Activated naive CD4-positive, alpha-beta T cell treated with anti-CD3 and anti-CD28 coated beads for 36 hours (primary cell): ENCODE measurements around the gene NAPG. TPM values are rescaled to one million over a fixed set of nuclear protein-coding genes. Genes with fewer than 3 reads are reported as not detected.
"Not testable (repeated sequence)": the region's sequence is repeated elsewhere in the genome, so short reads cannot be mapped to it uniquely, and the experiment has no call there.

Experiments
- CTCF ChIA-PET: fragments of 350-600 bp; sonication (Branson Sonifier 250); formaldehyde crosslinking; loops from one replicate; lab custom pipeline; 2021; ENCODE audit warnings: antibody characterized with exemption; lab: Charles Lee
- DNase-seq: peaks from one replicate; pipeline ENCODE4 v3.0.0-alpha.2; 2020
- H3K27ac Mint-ChIP-seq: one replicate; pipeline ENCODE4 v1.8.0; 2021; ENCODE audit warnings: mild to moderate bottlenecking, mixed read lengths
- H3K27me3 Mint-ChIP-seq: one replicate; pipeline ENCODE4 v1.8.0; 2021; ENCODE audit warnings: low read depth, mixed read lengths
- H3K36me3 Mint-ChIP-seq: one replicate; pipeline ENCODE4 v1.8.0; 2021; ENCODE audit warnings: low read depth, mixed read lengths
- H3K4me1 Mint-ChIP-seq: one replicate; pipeline ENCODE4 v1.8.0; 2021; ENCODE audit warnings: low read depth, mixed read lengths
- H3K4me3 Mint-ChIP-seq: one replicate; pipeline ENCODE4 v1.8.0; 2021; ENCODE audit warnings: mild to moderate bottlenecking, moderate library complexity, mixed read lengths
- H3K9me3 Mint-ChIP-seq: one replicate; pipeline ENCODE4 v1.8.0; 2021; ENCODE audit warnings: mixed read lengths
- intact Hi-C: fragments of 100-400 bp; cut with micrococcal nuclease; formaldehyde crosslinking; loops from one replicate; pipeline ENCODE4 v1.15.1; 2023
- total RNA-seq, 2 experiments: library from RNA; stranded (reverse); gene quantifications; one replicate each; pipeline ENCODE4 v1.2.3, GENCODE V29; 2021

The NAPG gene
- total RNA-seq, 2 experiments from 2014 or later: 20.2 to 21.0 TPM

- DNase-seq: peak; percentile 62
- Mint-ChIP-seq H3K9me3 (no peaks in the 10 kb centered on the region), H3K27me3 (no peaks in the 10 kb centered on the region), H3K4me3 (peak overlapping the region; percentile 11), H3K4me1 (peaks cover 37% of the 10 kb centered on the region), H3K36me3 (peaks cover 9% of the 10 kb centered on the region), H3K27ac (peak overlapping the region; percentile 87)
- CTCF ChIA-PET: interaction anchor here (0.9 kb wide), 1 partner anchor 12 kb away, joined by 5 read pairs; no protein-coding TSS in a partner anchor
- intact Hi-C loops: loop anchor here (2.0 kb wide), 1 partner anchor 1320 kb away; the partner anchor contains the start of gene CHMP1B
Observed at GRCh38 chr18:10530852-10531251, 5.0 kb downstream of the NAPG start.

- Mint-ChIP-seq H3K27ac (no peak overlapping the region), H3K4me3 (no peak overlapping the region), H3K4me1 (peaks cover 34% of the 10 kb centered on the region), H3K27me3 (no peaks in the 10 kb centered on the region), H3K9me3 (no peaks in the 10 kb centered on the region), H3K36me3 (peaks cover 9% of the 10 kb centered on the region)
- intact Hi-C loops: no loop called here
- DNase-seq: no peak
- CTCF ChIA-PET: interaction anchor here (1.0 kb wide), 1 partner anchor 621 kb away, joined by 3 read pairs; no protein-coding TSS in a partner anchor
Observed at GRCh38 chr18:10533111-10533510, 7.3 kb downstream of the NAPG start.

- Mint-ChIP-seq H3K4me1 (peaks cover 15% of the 10 kb centered on the region), H3K9me3 (no peaks in the 10 kb centered on the region), H3K27me3 (no peaks in the 10 kb centered on the region), H3K27ac (no peak overlapping the region), H3K4me3 (no peak overlapping the region), H3K36me3 (peaks cover 23% of the 10 kb centered on the region)
- intact Hi-C loops: no loop called here
- no peak for DNase-seq
- CTCF ChIA-PET: no interaction called here
Observed at GRCh38 chr18:10536280-10536679, 10.5 kb downstream of the NAPG start.

GRCh38 chr18:10537765-10538164 lies 11.9 kb downstream of the NAPG start:
- CTCF ChIA-PET: no interaction called here
- Mint-ChIP-seq H3K4me3 (no peak overlapping the region), H3K4me1 (peaks cover 15% of the 10 kb centered on the region), H3K9me3 (no peaks in the 10 kb centered on the region), H3K27ac (no peak overlapping the region), H3K36me3 (peaks cover 28% of the 10 kb centered on the region), H3K27me3 (no peaks in the 10 kb centered on the region)
- no peak for DNase-seq
- intact Hi-C loops: no loop called here

GRCh38 chr18:10539124-10539523 lies 13.3 kb downstream of the NAPG start:
- H3K27me3 Mint-ChIP-seq, DNase-seq, H3K9me3 Mint-ChIP-seq, CTCF ChIA-PET, H3K4me3 Mint-ChIP-seq, intact Hi-C loops, H3K27ac Mint-ChIP-seq: not testable (repeated sequence)
- H3K36me3 Mint-ChIP-seq: peaks cover 35% of the 10 kb centered on the region
- H3K4me1 Mint-ChIP-seq: peaks cover 15% of the 10 kb centered on the region

- Mint-ChIP-seq H3K9me3 (no peaks in the 10 kb centered on the region), H3K27ac (no peak overlapping the region), H3K36me3 (peaks cover 51% of the 10 kb centered on the region), H3K4me3 (no peak overlapping the region), H3K27me3 (no peaks in the 10 kb centered on the region), H3K4me1 (peaks cover 6% of the 10 kb centered on the region)
- intact Hi-C loops: no loop called here
- CTCF ChIA-PET: interaction anchor here (0.9 to 1.0 kb wide), 2 partner anchors 13 to 17 kb away, joined by 3 to 5 read pairs; no protein-coding TSS in a partner anchor
- DNase-seq: no peak
Observed at GRCh38 chr18:10543277-10543676, 17.4 kb downstream of the NAPG start.

- Mint-ChIP-seq H3K27me3 (no peaks in the 10 kb centered on the region), H3K36me3 (peaks cover 44% of the 10 kb centered on the region), H3K4me1 (no peaks in the 10 kb centered on the region), H3K9me3 (no peaks in the 10 kb centered on the region), H3K27ac (no peak overlapping the region), H3K4me3 (no peak overlapping the region)
- DNase-seq: no peak
- intact Hi-C loops: no loop called here
- CTCF ChIA-PET: interaction anchor here (0.7 to 0.9 kb wide), 2 partner anchors 16 to 372 kb away, joined by 3 read pairs; no protein-coding TSS in a partner anchor
Observed at GRCh38 chr18:10544093-10544748, 18.4 kb downstream of the NAPG start.

- Mint-ChIP-seq H3K4me1 (no peaks in the 10 kb centered on the region), H3K27ac (no peak overlapping the region), H3K9me3 (no peaks in the 10 kb centered on the region), H3K4me3 (no peak overlapping the region), H3K36me3 (peaks cover 40% of the 10 kb centered on the region), H3K27me3 (no peaks in the 10 kb centered on the region)
- intact Hi-C loops: no loop called here
- CTCF ChIA-PET: no interaction called here
- DNase-seq: no peak
Observed at GRCh38 chr18:10546557-10547300, 20.9 kb downstream of the NAPG start.

GRCh38 chr18:10552226-10552625 lies 26.4 kb downstream of the NAPG start:
- H3K9me3 Mint-ChIP-seq: no peaks in the 10 kb centered on the region
- CTCF ChIA-PET: interaction anchor here (0.5 to 3.6 kb wide), 3 partner anchors 8 to 1328 kb away, joined by 3 to 17 read pairs (median 3); no protein-coding TSS in a partner anchor
- H3K36me3 Mint-ChIP-seq: peaks cover 39% of the 10 kb centered on the region
- DNase-seq: no peak
- no peak overlapping the region for H3K4me3 Mint-ChIP-seq
- H3K4me1 Mint-ChIP-seq: no peaks in the 10 kb centered on the region
- intact Hi-C loops: no loop called here
- H3K27ac Mint-ChIP-seq: no peak overlapping the region
- no peaks in the 10 kb centered on the region for H3K27me3 Mint-ChIP-seq

GRCh38 chr18:10556251-10556650 lies 30.4 kb downstream of the NAPG start:
- intact Hi-C loops, H3K4me3 Mint-ChIP-seq, H3K27me3 Mint-ChIP-seq, H3K27ac Mint-ChIP-seq, DNase-seq, CTCF ChIA-PET, H3K4me1 Mint-ChIP-seq, H3K9me3 Mint-ChIP-seq: not testable (repeated sequence)
- peaks cover 25% of the 10 kb centered on the region for H3K36me3 Mint-ChIP-seq

GRCh38 chr18:10557085-10557677 lies 31.4 kb downstream of the NAPG start:
- H3K4me1 Mint-ChIP-seq: peaks cover 3% of the 10 kb centered on the region
- DNase-seq: no peak
- H3K4me3 Mint-ChIP-seq: no peak overlapping the region
- CTCF ChIA-PET: no interaction called here
- no peaks in the 10 kb centered on the region for H3K27me3 Mint-ChIP-seq
- no peak overlapping the region for H3K27ac Mint-ChIP-seq
- H3K9me3 Mint-ChIP-seq: no peaks in the 10 kb centered on the region
- intact Hi-C loops: no loop called here
- peaks cover 22% of the 10 kb centered on the region for H3K36me3 Mint-ChIP-seq

GRCh38 chr18:10558243-10558966 lies 32.6 kb downstream of the NAPG start:
- intact Hi-C loops: no loop called here
- peaks cover 3% of the 10 kb centered on the region for H3K4me1 Mint-ChIP-seq
- CTCF ChIA-PET: interaction anchor here (1.0 kb wide), 1 partner anchor 13 kb away, joined by 4 read pairs; no protein-coding TSS in a partner anchor
- H3K9me3 Mint-ChIP-seq: no peaks in the 10 kb centered on the region
- H3K27ac Mint-ChIP-seq: no peak overlapping the region
- DNase-seq: no peak
- H3K4me3 Mint-ChIP-seq: no peak overlapping the region
- H3K27me3 Mint-ChIP-seq: no peaks in the 10 kb centered on the region
- peaks cover 22% of the 10 kb centered on the region for H3K36me3 Mint-ChIP-seq
